Bronchial epithelial cell (primary cell): ENCODE measurements around the gene DUSP2. TPM values are rescaled to one million over a fixed set of nuclear protein-coding genes. Genes with fewer than 3 reads are reported as not detected.

ENCODE experiments used
- DNase-seq: peaks from one replicate; pipeline ENCODE4 v3.0.0-alpha.2; 2010; ENCODE audit warnings: low read depth
- FAIRE-seq: peaks from 2 replicates; lab custom pipeline; 2011; peaks lifted over from hg19 to GRCh38; lab: Jason Lieb, UNC
- H3K27me3 ChIP-seq: 2 replicates; pipeline ENCODE4 v1.5.1; 2011; ENCODE audit warnings: low read length; ENCODE audit not compliant: control insufficient read depth, insufficient read depth
- H3K36me3 ChIP-seq: 2 replicates; pipeline ENCODE4 v1.5.1; 2011; ENCODE audit warnings: low read length; ENCODE audit not compliant: control insufficient read depth, insufficient read depth
- H3K4me3 ChIP-seq: 2 replicates; pipeline ENCODE4 v1.5.1; 2011; ENCODE audit warnings: mild to moderate bottlenecking, low read depth, low read length, control low read depth
- total RNA-seq: library from RNA; depleted of rRNA; stranded (reverse); fragments of >200 nt; gene quantifications from 2 replicates; pipeline ENCODE4 v1.2.1, GENCODE V29; 2014
- TF ChIP-seq, protein P1 (sequence below): IDR thresholded peaks from 2 replicates; pipeline ENCODE4 v1.5.1; 2011; ENCODE audit warnings: mild to moderate bottlenecking, moderate library complexity, low read length, control low read depth, inconsistent platforms; ENCODE audit not compliant: insufficient read depth, severe bottlenecking

Gene DUSP2
- total RNA-seq, 1 donor from 2014 or later: 5.3 TPM

DNA sequence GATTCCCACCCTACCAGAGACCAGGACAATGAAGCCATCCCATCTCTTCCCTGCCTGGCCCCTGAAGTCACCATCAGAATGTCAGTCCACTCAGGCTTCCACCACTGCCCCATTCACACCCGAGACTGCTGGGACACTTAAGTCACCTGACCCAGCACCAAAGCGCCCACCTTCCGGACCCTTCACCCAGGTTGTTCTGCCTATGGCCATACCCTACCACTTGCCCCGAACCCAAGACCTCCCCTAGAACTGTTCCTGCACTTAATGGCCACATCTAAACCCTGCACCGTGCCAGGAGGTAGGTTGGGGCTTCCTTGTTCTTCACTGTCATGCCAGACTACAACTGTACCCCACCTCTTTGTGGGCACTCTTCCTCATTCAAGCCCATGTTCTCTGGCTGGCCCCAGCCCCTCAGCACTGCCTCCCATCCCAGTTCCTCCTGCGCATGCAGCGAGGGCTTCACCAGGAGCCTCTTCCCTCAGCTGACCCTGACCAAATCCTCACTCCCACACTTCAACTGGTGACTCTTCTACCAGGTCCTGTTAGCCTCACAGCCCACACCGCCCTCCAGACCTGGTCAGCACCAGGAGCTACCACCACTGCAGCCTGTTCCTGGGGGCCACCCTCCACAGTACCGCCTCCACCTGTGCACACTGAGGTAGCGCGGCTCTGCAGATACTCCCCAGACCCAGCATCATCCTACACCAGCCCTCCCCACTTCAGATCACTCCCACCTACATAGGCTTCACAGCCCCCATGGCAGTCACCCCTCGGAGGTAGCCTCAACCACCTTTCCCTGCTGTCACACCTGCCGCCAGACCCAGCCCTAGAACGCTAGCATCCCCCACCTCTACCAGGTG is 20.6 kb downstream of the DUSP2 start:
- FAIRE-seq (no peak), DNase-seq (no peak)
- H3K4me3 ChIP-seq: no peak overlapping the region
- peaks cover 4% of the 10 kb centered on the region for H3K27me3 ChIP-seq
- no peaks in the 10 kb centered on the region for H3K36me3 ChIP-seq
- TF ChIP-seq, protein P1, sequence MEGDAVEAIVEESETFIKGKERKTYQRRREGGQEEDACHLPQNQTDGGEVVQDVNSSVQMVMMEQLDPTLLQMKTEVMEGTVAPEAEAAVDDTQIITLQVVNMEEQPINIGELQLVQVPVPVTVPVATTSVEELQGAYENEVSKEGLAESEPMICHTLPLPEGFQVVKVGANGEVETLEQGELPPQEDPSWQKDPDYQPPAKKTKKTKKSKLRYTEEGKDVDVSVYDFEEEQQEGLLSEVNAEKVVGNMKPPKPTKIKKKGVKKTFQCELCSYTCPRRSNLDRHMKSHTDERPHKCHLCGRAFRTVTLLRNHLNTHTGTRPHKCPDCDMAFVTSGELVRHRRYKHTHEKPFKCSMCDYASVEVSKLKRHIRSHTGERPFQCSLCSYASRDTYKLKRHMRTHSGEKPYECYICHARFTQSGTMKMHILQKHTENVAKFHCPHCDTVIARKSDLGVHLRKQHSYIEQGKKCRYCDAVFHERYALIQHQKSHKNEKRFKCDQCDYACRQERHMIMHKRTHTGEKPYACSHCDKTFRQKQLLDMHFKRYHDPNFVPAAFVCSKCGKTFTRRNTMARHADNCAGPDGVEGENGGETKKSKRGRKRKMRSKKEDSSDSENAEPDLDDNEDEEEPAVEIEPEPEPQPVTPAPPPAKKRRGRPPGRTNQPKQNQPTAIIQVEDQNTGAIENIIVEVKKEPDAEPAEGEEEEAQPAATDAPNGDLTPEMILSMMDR: no peak

DNA sequence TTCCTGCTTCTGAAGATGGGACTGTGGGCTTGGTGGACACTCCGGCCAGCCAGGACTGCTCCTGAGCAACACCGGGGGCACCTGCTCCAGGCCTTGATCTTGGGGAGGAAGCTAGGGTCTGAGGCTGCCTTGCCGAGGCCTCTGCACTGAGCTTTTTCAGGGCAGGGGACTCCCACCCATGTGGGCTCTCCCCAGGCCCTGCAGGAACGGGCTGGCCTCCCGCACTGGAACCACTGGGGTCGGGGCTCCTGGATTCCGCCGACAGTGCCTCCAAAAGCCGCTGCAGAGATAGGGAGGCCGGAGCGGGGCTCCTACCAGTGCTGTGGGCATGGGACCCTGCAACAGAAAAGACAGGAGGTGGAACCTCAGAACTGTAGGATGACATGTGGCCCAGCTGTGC is 21.3 kb downstream of the DUSP2 start:
- Histone ChIP-seq H3K4me3 (no peak overlapping the region), H3K36me3 (no peaks in the 10 kb centered on the region), H3K27me3 (peaks cover 4% of the 10 kb centered on the region)
- FAIRE-seq (no peak), DNase-seq (no peak)
- TF ChIP-seq, protein P1: no peak

DNA sequence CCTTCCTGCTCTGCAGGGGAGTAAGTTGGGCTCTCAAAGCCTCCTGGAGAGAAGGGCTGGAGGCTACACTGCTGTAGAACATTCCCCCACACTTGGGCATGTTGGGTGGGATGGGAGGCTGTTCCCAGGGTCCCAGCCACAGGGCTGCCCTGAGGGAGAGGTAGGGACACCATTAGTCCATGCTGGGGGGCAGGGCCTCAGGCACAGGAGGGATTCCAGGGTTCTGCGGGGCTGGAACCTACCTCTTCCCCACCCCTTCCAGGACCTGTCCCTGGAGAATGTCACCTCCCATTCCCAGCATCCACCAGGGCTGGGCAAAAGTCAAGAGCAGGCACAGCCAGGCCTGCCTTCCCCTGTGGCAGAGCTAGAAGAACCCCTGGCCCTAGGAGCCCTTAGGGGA is 21.9 kb downstream of the DUSP2 start:
- DNase-seq (no peak), FAIRE-seq (no peak)
- no peak overlapping the region for H3K4me3 ChIP-seq
- TF ChIP-seq, protein P1: no peak
- no peaks in the 10 kb centered on the region for H3K36me3 ChIP-seq
- H3K27me3 ChIP-seq: peaks cover 5% of the 10 kb centered on the region

DNA sequence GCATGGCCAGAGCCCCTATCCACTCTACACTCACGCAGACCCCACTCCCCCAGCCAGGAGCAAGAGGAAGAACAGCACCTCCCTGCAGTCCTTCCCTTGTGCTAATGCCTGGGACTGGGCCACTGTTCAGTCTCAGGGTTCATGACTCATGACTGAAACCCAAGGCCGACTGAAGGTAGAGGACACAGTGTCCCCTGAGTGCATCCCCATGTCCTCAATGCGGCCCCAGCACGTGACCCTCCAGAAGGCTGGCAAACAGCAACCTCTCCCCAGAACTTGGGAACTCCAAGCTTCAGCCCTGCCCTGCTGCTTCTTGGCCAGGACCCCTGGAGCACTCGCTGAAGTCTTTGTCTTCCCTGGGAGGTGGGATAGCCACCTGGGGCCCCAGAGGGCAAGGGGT is 22.8 kb downstream of the DUSP2 start:
- Histone ChIP-seq H3K36me3 (no peaks in the 10 kb centered on the region), H3K4me3 (no peak overlapping the region), H3K27me3 (peaks cover 12% of the 10 kb centered on the region)
- DNase-seq (no peak), FAIRE-seq (no peak)
- TF ChIP-seq, protein P1: no peak

DNA sequence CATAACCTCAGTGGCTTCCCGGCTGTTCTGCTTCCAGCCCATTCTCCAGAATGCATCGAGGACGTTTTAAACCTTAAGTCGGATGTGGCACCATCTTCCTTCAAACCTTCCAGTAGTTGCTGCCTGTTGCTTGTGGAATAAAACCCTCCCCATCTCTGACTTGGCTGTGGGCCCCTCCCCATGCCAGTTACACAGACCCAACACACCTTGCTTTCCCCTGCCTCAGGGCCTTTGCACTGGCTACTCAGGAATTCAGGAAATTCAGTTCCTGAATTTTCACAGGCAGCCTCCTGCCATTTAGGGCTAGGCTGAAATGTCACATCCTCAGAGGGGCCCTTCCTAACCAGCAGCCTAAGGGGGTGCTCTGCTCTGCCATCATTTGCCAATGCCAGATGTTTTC is 23.8 kb downstream of the DUSP2 start:
- DNase-seq (no peak), FAIRE-seq (no peak)
- Histone ChIP-seq H3K36me3 (no peaks in the 10 kb centered on the region), H3K4me3 (no peak overlapping the region), H3K27me3 (peaks cover 15% of the 10 kb centered on the region)
- TF ChIP-seq, protein P1: no peak

DNA sequence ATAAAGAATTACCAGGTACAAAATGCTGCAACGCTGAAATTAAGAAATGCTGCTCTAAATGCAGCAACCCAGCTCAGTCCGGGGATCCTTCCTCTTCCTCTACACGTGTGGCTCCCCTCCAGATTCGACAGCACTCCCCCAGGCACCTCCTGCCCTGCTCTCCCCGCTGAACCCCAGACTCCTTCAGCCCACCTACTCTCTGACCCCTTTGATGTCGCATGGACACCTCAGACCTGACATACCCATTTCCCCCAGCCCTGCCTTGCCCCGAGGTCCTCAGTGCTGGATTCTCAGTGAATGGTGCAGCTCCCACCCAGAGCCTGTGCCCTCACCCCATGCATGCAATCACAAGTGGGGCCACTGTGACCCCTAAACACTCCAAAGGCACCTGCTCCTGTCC is 24.2 kb downstream of the DUSP2 start:
- FAIRE-seq: no peak
- Histone ChIP-seq H3K4me3 (no peak overlapping the region), H3K36me3 (no peaks in the 10 kb centered on the region), H3K27me3 (peaks cover 15% of the 10 kb centered on the region)
- DNase-seq: no peak
- TF ChIP-seq, protein P1: no peak
